K562 (cell line): ENCODE results near the gene OPCML. TPM values are rescaled to one million over a fixed set of nuclear protein-coding genes. Genes with fewer than 3 reads are reported as not detected.

ENCODE experiments used
- ATAC-seq: fragments of 200-7000 bp; cut with Tn5 transposase; 3 replicates; pipeline ENCODE4 v1.9.1; 2020; ENCODE audit warnings: moderate library complexity
- BruUV-seq: library from RNA; stranded (reverse); fragments of 400-500 nt; replicated peaks from 2 replicates; lab custom pipeline; 2021; lab: Mats Ljungman, UMichigan
- CTCF ChIA-PET: fragments of 300-600 bp; formaldehyde crosslinking; extraction: SDS; loops from one replicate; lab custom pipeline; 2021; ENCODE audit warnings: low intra/inter-chr PET ratio; lab: Yijun Ruan, JAX
- POLR2A ChIA-PET: fragments of 300-600, 350-650 bp; sonication (Branson Sonifier 250); formaldehyde crosslinking; extraction: SDS; loops from one replicate; lab custom pipeline; 2021; ENCODE audit warnings: antibody characterized with exemption, inconsistent platforms; lab: Yijun Ruan, JAX
- DNase-seq, 4 experiments: peaks; one replicate each; pipeline versions ENCODE4 v3.0.0 to v3.0.0-alpha.2; 2011 to 2018; ENCODE audit warnings: low spot score in 3 of 4, mixed read lengths in 3 of 4; ENCODE audit errors: extremely low read depth in 1 of 4
- FAIRE-seq: peaks from 2 replicates; lab custom pipeline; 2011; peaks lifted over from hg19 to GRCh38; lab: Jason Lieb, UNC
- H2AFZ ChIP-seq: 2 replicates; pipeline ENCODE4 v1.6.0; 2011; ENCODE audit warnings: low read depth, low read length, control low read depth, inconsistent platforms
- H3K27ac ChIP-seq: fragments of 200-600 bp; 3 replicates; pipeline ENCODE4 v1.8.0; 2011; ENCODE audit warnings: low read depth, mild to moderate bottlenecking, control low read depth, inconsistent platforms, low read length, moderate library complexity, mixed read lengths; ENCODE audit errors: extremely low read depth
- H3K27me3 ChIP-seq, 2 experiments: fragments of 300-600 bp in 1 of 2; 2 replicates in 1 of 2; 3 replicates in 1 of 2; pipeline versions ENCODE4 v1.6.0 to v1.8.0; 2011; ENCODE audit warnings: inconsistent platforms in 2 of 2, low read length in 2 of 2, mild to moderate bottlenecking in 1 of 2, mixed read lengths in 1 of 2, moderate library complexity in 1 of 2; ENCODE audit not compliant: control insufficient read depth in 2 of 2, insufficient read depth in 2 of 2
- H3K36me3 ChIP-seq: fragments of 300-600 bp; 3 replicates; pipeline ENCODE4 v1.8.0; 2011; ENCODE audit warnings: mild to moderate bottlenecking, low read length, inconsistent platforms; ENCODE audit not compliant: control insufficient read depth, insufficient read depth
- H3K4me1 ChIP-seq, 2 experiments: fragments of 200-600 bp in 1 of 2; replicated peaks in 1 of 2; 2 replicates in 1 of 2; 3 replicates in 1 of 2; pipeline versions ENCODE4 v1.5.1 to v1.8.0; 2011; ENCODE audit warnings: inconsistent platforms in 2 of 2, low read length in 2 of 2, mild to moderate bottlenecking in 1 of 2, mixed read lengths in 1 of 2, moderate library complexity in 1 of 2; ENCODE audit not compliant: control insufficient read depth in 2 of 2, insufficient read depth in 2 of 2
- H3K4me2 ChIP-seq: 2 replicates; pipeline ENCODE4 v1.6.1; 2011; ENCODE audit warnings: low read length, control low read depth, inconsistent platforms, mixed read lengths; ENCODE audit not compliant: insufficient read depth
- H3K4me3 ChIP-seq: fragments of 200-600 bp; sonication (generic), shearing (Covaris generic); 2 replicates; pipeline ENCODE4 v1.5.1; 2016; ENCODE audit warnings: control low read depth, inconsistent platforms
- H3K79me2 ChIP-seq: fragments of 200-600 bp; 3 replicates; pipeline ENCODE4 v1.8.0; 2011; ENCODE audit warnings: low read length, inconsistent platforms; ENCODE audit not compliant: control insufficient read depth, insufficient read depth
- H3K9ac ChIP-seq, 2 experiments: 2 replicates each; pipeline versions ENCODE4 v1.6.0 to v1.6.1; 2011; ENCODE audit warnings: low read depth in 2 of 2, low read length in 2 of 2, control low read depth in 1 of 2, inconsistent platforms in 1 of 2, mild to moderate bottlenecking in 1 of 2, mixed read lengths in 1 of 2; ENCODE audit not compliant: insufficient read depth in 1 of 2
- H3K9me1 ChIP-seq: one replicate; pipeline ENCODE4 v1.6.0; 2011; ENCODE audit warnings: inconsistent platforms, mild to moderate bottlenecking, low read length, moderate library complexity; ENCODE audit not compliant: control insufficient read depth, insufficient read depth
- H3K9me3 ChIP-seq: replicated peaks from 2 replicates; pipeline ENCODE4 v1.5.1; 2011; ENCODE audit warnings: low read depth, low read length, inconsistent platforms; ENCODE audit not compliant: control insufficient read depth, insufficient read depth
- H4K20me1 ChIP-seq: replicated peaks from 2 replicates; pipeline ENCODE4 v1.6.1; 2011; ENCODE audit warnings: low read length, inconsistent platforms, mixed read lengths; ENCODE audit not compliant: control insufficient read depth, insufficient read depth
- ELF2 ChIP-seq: fragments of 250-450 bp; sonication (Bioruptor Pico); IDR thresholded peaks from 2 replicates; pipeline ENCODE4 v1.5.0; 2021; ENCODE audit warnings: mild to moderate bottlenecking
- EWSR1 ChIP-seq: fragments of 450-650 bp; IDR thresholded peaks from 2 replicates; pipeline ENCODE4 v1.6.1; 2018; ENCODE audit warnings: borderline replicate concordance, mild to moderate bottlenecking, low read depth, moderate library complexity; ENCODE audit not compliant: partially characterized antibody
- ILF3 ChIP-seq: fragments of 450-650 bp; IDR thresholded peaks from 2 replicates; pipeline ENCODE4 v1.6.1; 2018; ENCODE audit warnings: antibody characterized with exemption, mild to moderate bottlenecking, moderate library complexity, borderline replicate concordance
- KLF10 ChIP-seq: fragments of 250-450 bp; sonication (Bioruptor Pico); IDR thresholded peaks from 2 replicates; pipeline ENCODE4 v1.6.1; 2021; ENCODE audit warnings: matching md5 sums
- MED1 ChIP-seq: sonication (generic); formaldehyde crosslinking; IDR thresholded peaks from 2 replicates; pipeline ENCODE4 v1.8.1; 2023; ENCODE audit warnings: missing genetic modification reagents, borderline replicate concordance
- RCOR1 ChIP-seq, 2 experiments: IDR thresholded peaks; 2 replicates each; pipeline ENCODE4 v1.6.1; 2012; ENCODE audit warnings: low read depth in 2 of 2, low read length in 2 of 2, borderline replicate concordance in 1 of 2, improper control_type of control experiment in 1 of 2
- SMARCE1 ChIP-seq: fragments of 450-650 bp; IDR thresholded peaks from 2 replicates; pipeline ENCODE4 v1.7.1; 2016; ENCODE audit warnings: mild to moderate bottlenecking
- TCFL5 ChIP-seq: fragments of 250-450 bp; sonication (Bioruptor Pico); conservative IDR thresholded peaks from 2 replicates; pipeline ENCODE4 v1.6.1; 2021; ENCODE audit warnings: mild to moderate bottlenecking, moderate library complexity, matching md5 sums
- WGBS: fragments of 100-300 bp; shearing (Covaris generic); methylation state at CpG from one replicate; pipeline ENCODE4 v1.1.6; 2016; ENCODE audit warnings: low coverage, mixed read lengths; ENCODE audit not compliant: insufficient coverage; ENCODE audit errors: missing lambda C conversion rate; 5-methylcytosine and 5-hydroxymethylcytosine counted together
- in situ Hi-C: fragments of 300-500 bp; cut with MboI; formaldehyde crosslinking; loops from 4 replicates; pipeline ENCODE4 v1.15.0; 2018; ENCODE audit warnings: inconsistent platforms, mixed read lengths
- intact Hi-C: fragments of 100-400 bp; cut with micrococcal nuclease; formaldehyde crosslinking; loops from 2 replicates; pipeline ENCODE4 v1.14.2; 2022
- polyA plus RNA-seq, 8 experiments: library from polyadenylated mRNA; depleted of rRNA in 4 of 8; stranded (reverse) in 5 of 8; unstranded in 3 of 8; fragments of >200 nt; fragmentation: Nextera tagmentation in 2 of 8; fragmentation: Illumina TruSeq in 1 of 8; extraction: Ambion mirVana in 2 of 8; extraction: Trizol in 1 of 8; gene quantifications; 2 replicates each; pipeline versions ENCODE4 v1.2.1 to v1.2.3, GENCODE V29; 2011 to 2014; ENCODE audit warnings: inconsistent platforms in 1 of 8, missing spikeins in 1 of 8
- total RNA-seq, 7 experiments: library from RNA; depleted of rRNA in 6 of 7; stranded (reverse); fragments of >200 nt in 6 of 7; fragmentation: Illumina TruSeq in 2 of 7; extraction: Trizol in 2 of 7; gene quantifications; 2 replicates each; pipeline versions ENCODE4 v1.2.1 to v1.2.3, GENCODE V29; 2011 to 2021; ENCODE audit warnings: low replicate concordance in 1 of 7
- TF ChIP-seq, protein P1 (sequence below): fragments of 250-450 bp; sonication (Bioruptor Pico); IDR thresholded peaks from 2 replicates; pipeline ENCODE4 v1.8.0; 2022; ENCODE audit warnings: inconsistent platforms, mild to moderate bottlenecking, moderate library complexity, borderline replicate concordance
- TF ChIP-seq, protein P2 (sequence below): fragments of 450-650 bp; IDR thresholded peaks from 2 replicates; pipeline ENCODE4 v1.6.1; 2017; ENCODE audit warnings: mild to moderate bottlenecking, moderate library complexity
- TF ChIP-seq, protein P3 (sequence below): sonication (generic); IDR thresholded peaks from 2 replicates; pipeline ENCODE4 v1.6.1; 2016

The OPCML gene
- total and polyA plus RNA-seq, 9 of the 15 experiments (the other 6 are each of a cell fraction or from before 2014, with no cell fraction given) = not detected

DNA sequence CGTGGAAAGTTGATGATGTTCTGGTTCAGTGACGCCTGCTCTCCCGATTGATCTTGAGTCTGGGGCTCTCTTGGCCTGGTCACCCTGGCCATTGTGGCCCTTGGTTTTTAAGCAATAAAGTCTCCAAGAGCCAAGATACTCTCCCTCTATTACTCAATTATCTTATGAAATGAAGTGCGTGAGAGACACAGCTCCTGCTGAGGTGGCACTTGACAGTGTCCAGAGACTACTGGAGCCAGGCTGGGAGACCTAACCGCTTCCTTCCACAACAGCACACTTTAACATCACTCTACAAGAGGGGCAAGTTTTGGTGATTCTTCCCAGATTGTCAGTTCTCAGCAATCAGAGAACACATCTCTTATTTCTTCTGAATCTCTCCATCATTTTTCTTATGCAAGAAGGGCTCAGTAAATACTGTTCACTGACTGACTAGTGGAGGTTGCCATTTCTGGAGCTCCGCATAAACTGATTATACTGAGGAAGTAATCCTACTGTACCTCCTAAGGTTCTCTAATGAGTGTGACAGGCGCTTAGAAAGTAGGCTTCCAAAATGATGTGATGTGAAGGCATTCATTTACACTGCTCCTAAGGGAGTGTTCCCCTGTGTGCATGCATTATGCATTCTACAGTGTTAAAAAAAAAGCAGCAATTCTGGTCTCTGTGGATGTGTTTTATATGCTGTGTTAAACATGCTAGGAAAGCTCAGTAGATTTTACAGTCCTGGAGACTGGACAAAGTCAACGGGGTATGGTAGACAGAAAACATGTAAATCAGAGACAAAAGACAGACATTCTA is 968.0 kb downstream of the OPCML start:
- WGBS = 2% methylated on average over 8 of the region's 8 CpGs
- BruUV-seq = no TSS peak
- no peak overlapping the region for H3K4me3 ChIP-seq
- intact Hi-C loops = no loop called here
- in situ Hi-C loops = no loop called here
- ChIA-PET CTCF (no interaction called here), POLR2A (no interaction called here)
- no peak for ATAC-seq
- no peak for DNase-seq
- no peak overlapping the region for H2AFZ ChIP-seq
- no peak overlapping the region for H3K4me2 ChIP-seq
- no peaks in the 10 kb centered on the region for H3K36me3 ChIP-seq
- H3K9me1 ChIP-seq = no peaks in the 10 kb centered on the region
- no peak overlapping the region for H3K27ac ChIP-seq
- H3K4me1 ChIP-seq = no peaks in the 10 kb centered on the region
- H3K9ac ChIP-seq = no peak overlapping the region
- no peak for FAIRE-seq
- H4K20me1 ChIP-seq = no peaks in the 10 kb centered on the region
- no peaks in the 10 kb centered on the region for H3K79me2 ChIP-seq
- no peaks in the 10 kb centered on the region for H3K27me3 ChIP-seq
- no peaks in the 10 kb centered on the region for H3K9me3 ChIP-seq
- TF ChIP-seq, protein P1, sequence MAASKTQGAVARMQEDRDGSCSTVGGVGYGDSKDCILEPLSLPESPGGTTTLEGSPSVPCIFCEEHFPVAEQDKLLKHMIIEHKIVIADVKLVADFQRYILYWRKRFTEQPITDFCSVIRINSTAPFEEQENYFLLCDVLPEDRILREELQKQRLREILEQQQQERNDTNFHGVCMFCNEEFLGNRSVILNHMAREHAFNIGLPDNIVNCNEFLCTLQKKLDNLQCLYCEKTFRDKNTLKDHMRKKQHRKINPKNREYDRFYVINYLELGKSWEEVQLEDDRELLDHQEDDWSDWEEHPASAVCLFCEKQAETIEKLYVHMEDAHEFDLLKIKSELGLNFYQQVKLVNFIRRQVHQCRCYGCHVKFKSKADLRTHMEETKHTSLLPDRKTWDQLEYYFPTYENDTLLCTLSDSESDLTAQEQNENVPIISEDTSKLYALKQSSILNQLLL (CRISPR knock-in tag) = no peak
- TF ChIP-seq RCOR1 (IDR thresholded peaks at IDR 0.05; ENCODE audit: borderline replicate concordance in 1 of 2, low read depth in 2 of 2, low read length in 2 of 2) = no peak
- TF ChIP-seq, protein P2, sequence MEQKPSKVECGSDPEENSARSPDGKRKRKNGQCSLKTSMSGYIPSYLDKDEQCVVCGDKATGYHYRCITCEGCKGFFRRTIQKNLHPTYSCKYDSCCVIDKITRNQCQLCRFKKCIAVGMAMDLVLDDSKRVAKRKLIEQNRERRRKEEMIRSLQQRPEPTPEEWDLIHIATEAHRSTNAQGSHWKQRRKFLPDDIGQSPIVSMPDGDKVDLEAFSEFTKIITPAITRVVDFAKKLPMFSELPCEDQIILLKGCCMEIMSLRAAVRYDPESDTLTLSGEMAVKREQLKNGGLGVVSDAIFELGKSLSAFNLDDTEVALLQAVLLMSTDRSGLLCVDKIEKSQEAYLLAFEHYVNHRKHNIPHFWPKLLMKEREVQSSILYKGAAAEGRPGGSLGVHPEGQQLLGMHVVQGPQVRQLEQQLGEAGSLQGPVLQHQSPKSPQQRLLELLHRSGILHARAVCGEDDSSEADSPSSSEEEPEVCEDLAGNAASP = no peak
- TF ChIP-seq TCFL5 (CRISPR knock-in tag) = no peak
- TF ChIP-seq KLF10 (CRISPR knock-in tag) = no peak
- TF ChIP-seq, protein P3, sequence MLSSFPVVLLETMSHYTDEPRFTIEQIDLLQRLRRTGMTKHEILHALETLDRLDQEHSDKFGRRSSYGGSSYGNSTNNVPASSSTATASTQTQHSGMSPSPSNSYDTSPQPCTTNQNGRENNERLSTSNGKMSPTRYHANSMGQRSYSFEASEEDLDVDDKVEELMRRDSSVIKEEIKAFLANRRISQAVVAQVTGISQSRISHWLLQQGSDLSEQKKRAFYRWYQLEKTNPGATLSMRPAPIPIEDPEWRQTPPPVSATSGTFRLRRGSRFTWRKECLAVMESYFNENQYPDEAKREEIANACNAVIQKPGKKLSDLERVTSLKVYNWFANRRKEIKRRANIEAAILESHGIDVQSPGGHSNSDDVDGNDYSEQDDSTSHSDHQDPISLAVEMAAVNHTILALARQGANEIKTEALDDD = no peak
- TF ChIP-seq EWSR1 = no peak
- TF ChIP-seq ELF2 = no peak
- TF ChIP-seq MED1 (CRISPR knock-in tag) = no peak
- no peak for TF ChIP-seq ILF3
- TF ChIP-seq SMARCE1 = no peak
